Neural cell (in vitro differentiated cells): ENCODE measurements around the gene PLD5. TPM values are rescaled to one million over a fixed set of nuclear protein-coding genes. Genes with fewer than 3 reads are reported as not detected.
"Not testable (repeated sequence)": the region's sequence is repeated elsewhere in the genome, so short reads cannot be mapped to it uniquely, and the experiment has no call there.

Experiments
- H2AFZ ChIP-seq: fragments of 200-600, 300-800 bp; sonication (generic), shearing (Covaris generic); 2 replicates; pipeline ENCODE4 v1.6.0; 2014; ENCODE audit warnings: low read depth, mild to moderate bottlenecking, antibody characterized with exemption, low read length, moderate library complexity
- H3F3A ChIP-seq: fragments of 200-600 bp; shearing (Covaris generic); 2 replicates; pipeline ENCODE4 v1.6.1; 2016; ENCODE audit warnings: mild to moderate bottlenecking, moderate library complexity, mixed read lengths, antibody characterized with exemption, low read length; ENCODE audit not compliant: insufficient read depth, poor library complexity, severe bottlenecking
- H3K27ac ChIP-seq: fragments of 200-600, 300-800 bp; sonication (generic), shearing (Covaris generic); 2 replicates; pipeline ENCODE4 v1.5.1; 2014; ENCODE audit warnings: mild to moderate bottlenecking, low read length, moderate library complexity
- H3K27me3 ChIP-seq: fragments of 300-800, 200-600 bp; sonication (generic), shearing (Covaris generic); 2 replicates; pipeline ENCODE4 v1.6.0; 2014; ENCODE audit warnings: mild to moderate bottlenecking, low read depth, low read length, moderate library complexity; ENCODE audit not compliant: insufficient read depth
- H3K36me3 ChIP-seq: fragments of 300-800, 200-600 bp; sonication (generic), shearing (Covaris generic); 2 replicates; pipeline ENCODE4 v1.5.1; 2014; ENCODE audit warnings: mild to moderate bottlenecking, antibody characterized with exemption, low read length, moderate library complexity; ENCODE audit not compliant: insufficient read depth
- H3K4me2 ChIP-seq: fragments of 300-800, 200-600 bp; sonication (generic), shearing (Covaris generic); 2 replicates; pipeline ENCODE4 v1.6.0; 2014; ENCODE audit warnings: mild to moderate bottlenecking, low read length
- H3K4me3 ChIP-seq: fragments of 300-800, 200-600 bp; sonication (generic), shearing (Covaris generic); 2 replicates; pipeline ENCODE4 v1.5.1; 2014; ENCODE audit warnings: mild to moderate bottlenecking, low read length, moderate library complexity
- H3K79me2 ChIP-seq: fragments of 200-600 bp; shearing (Covaris generic); replicated peaks from 2 replicates; pipeline ENCODE4 v1.6.0; 2014; ENCODE audit warnings: mild to moderate bottlenecking, low read length, moderate library complexity; ENCODE audit not compliant: insufficient read depth
- H3K9ac ChIP-seq: fragments of 300-800, 200-600 bp; sonication (generic), shearing (Covaris generic); 2 replicates; pipeline ENCODE4 v1.6.1; 2016; ENCODE audit warnings: mild to moderate bottlenecking, low read length, mixed read lengths
- H3K9me2 ChIP-seq: fragments of 200-600 bp; shearing (Covaris generic); 2 replicates; pipeline ENCODE4 v1.6.1; 2016; ENCODE audit warnings: mild to moderate bottlenecking, low read length, mixed read lengths; ENCODE audit not compliant: insufficient read depth
- H3K9me3 ChIP-seq: fragments of 200-600, 300-800 bp; sonication (generic), shearing (Covaris generic); 2 replicates; pipeline ENCODE4 v1.6.1; 2016; ENCODE audit warnings: mild to moderate bottlenecking, mixed run types, low read length, moderate library complexity, mixed read lengths
- H4K20me1 ChIP-seq: fragments of 200-600 bp; shearing (Covaris generic); 2 replicates; pipeline ENCODE4 v1.6.1; 2016; ENCODE audit warnings: mild to moderate bottlenecking, mixed run types; ENCODE audit not compliant: insufficient read depth
- CTCF ChIP-seq: fragments of 450-650 bp; IDR thresholded peaks from 2 replicates; pipeline ENCODE4 v1.5.1; 2014; ENCODE audit warnings: antibody characterized with exemption, mild to moderate bottlenecking, moderate library complexity; ENCODE audit not compliant: poor library complexity, severe bottlenecking
- EZH2 ChIP-seq: fragments of 200-600, 300-800 bp; shearing (Covaris generic), sonication (generic); IDR thresholded peaks from 2 replicates; pipeline ENCODE4 v1.6.1; 2014; ENCODE audit warnings: antibody characterized with exemption, low read length, borderline replicate concordance, mild to moderate bottlenecking; ENCODE audit not compliant: insufficient read depth, poor library complexity, severe bottlenecking
- MXI1 ChIP-seq: fragments of 450-650 bp; conservative IDR thresholded peaks from 2 replicates; pipeline ENCODE4 v1.6.1; 2014; ENCODE audit warnings: antibody characterized with exemption, mild to moderate bottlenecking; ENCODE audit not compliant: poor library complexity, severe bottlenecking
- POLR2AphosphoS5 ChIP-seq: IDR thresholded peaks from 2 replicates; pipeline ENCODE4 v1.6.1; 2012
- RAD21 ChIP-seq: fragments of 450-650 bp; conservative IDR thresholded peaks from 2 replicates; pipeline ENCODE4 v1.6.1; 2014; ENCODE audit warnings: antibody characterized with exemption, mild to moderate bottlenecking, moderate library complexity
- REST ChIP-seq: IDR thresholded peaks from 2 replicates; pipeline ENCODE4 v1.6.1; 2012; ENCODE audit warnings: borderline replicate concordance
- SMC3 ChIP-seq: fragments of 450-650 bp; conservative IDR thresholded peaks from 2 replicates; pipeline ENCODE4 v1.6.1; 2014; ENCODE audit warnings: antibody characterized with exemption, mild to moderate bottlenecking, moderate library complexity; ENCODE audit not compliant: poor library complexity
- TAF1 ChIP-seq: IDR thresholded peaks from 2 replicates; pipeline ENCODE4 v1.6.1; 2012; ENCODE audit warnings: low read depth
- polyA plus RNA-seq: library from polyadenylated mRNA; depleted of rRNA; stranded (reverse); fragments of >200 nt; gene quantifications from 2 replicates; pipeline ENCODE4 v1.2.3, GENCODE V29; 2014

Gene PLD5
- polyA plus RNA-seq, 1 donor from 2014 or later = 0.64 TPM

DNA sequence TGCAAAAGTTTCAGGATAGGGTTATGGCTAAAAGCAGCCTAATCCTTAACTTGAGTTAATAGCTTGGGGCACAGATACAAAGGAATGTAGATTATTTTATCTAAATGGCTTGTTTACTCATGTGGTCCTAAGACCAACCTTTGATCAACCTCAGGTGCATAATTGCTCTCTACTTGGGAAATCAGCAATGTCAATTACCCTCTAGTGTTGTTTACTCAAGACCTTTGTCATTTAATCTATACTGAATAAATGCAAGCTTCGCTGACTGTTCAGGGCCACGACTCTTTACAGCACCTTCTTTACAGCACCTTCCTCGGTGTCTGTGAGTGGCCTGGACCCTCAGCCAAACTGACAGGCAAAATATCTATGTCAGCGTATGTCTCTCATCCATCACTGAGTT, 308.1 kb downstream of the PLD5 start:
- Histone ChIP-seq H3K9me3 (peaks cover 5% of the 10 kb centered on the region), H4K20me1 (no peaks in the 10 kb centered on the region), H3K4me2 (no peak overlapping the region), H3K9ac (no peak overlapping the region), H3K27ac (no peak overlapping the region), H2AFZ (no peak overlapping the region), H3F3A (no peaks in the 10 kb centered on the region), H3K9me2 (no peaks in the 10 kb centered on the region), H3K27me3 (no peaks in the 10 kb centered on the region), H3K4me3 (no peak overlapping the region), H3K79me2 (no peaks in the 10 kb centered on the region), H3K36me3 (no peaks in the 10 kb centered on the region)
- no peak for TF ChIP-seq CTCF
- TF ChIP-seq SMC3 = no peak
- TF ChIP-seq EZH2 = no peak
- TF ChIP-seq RAD21 = no peak
- TF ChIP-seq REST = no peak
- no peak for TF ChIP-seq POLR2AphosphoS5
- TF ChIP-seq MXI1 = no peak
- TF ChIP-seq TAF1 = no peak

DNA sequence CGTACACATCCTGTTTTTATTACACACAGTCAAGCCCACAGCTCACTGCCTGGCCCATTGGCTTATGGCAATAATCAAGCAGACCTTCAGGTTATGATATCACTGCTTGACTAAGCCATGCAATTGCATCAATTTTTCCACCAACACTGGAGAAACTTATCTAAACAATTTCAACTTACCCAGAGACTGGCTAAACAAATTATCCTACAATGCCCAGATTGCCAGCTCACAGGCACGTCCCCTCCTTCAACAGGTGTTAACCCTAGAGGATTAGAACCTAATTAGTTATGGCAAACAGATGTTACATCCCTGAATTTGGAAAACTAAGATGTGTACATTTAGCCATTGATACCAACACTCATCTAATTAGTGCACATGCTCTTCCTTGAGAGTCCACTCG, 310.0 kb downstream of the PLD5 start:
- H3K79me2 ChIP-seq, H3K4me2 ChIP-seq: not testable (repeated sequence)

DNA sequence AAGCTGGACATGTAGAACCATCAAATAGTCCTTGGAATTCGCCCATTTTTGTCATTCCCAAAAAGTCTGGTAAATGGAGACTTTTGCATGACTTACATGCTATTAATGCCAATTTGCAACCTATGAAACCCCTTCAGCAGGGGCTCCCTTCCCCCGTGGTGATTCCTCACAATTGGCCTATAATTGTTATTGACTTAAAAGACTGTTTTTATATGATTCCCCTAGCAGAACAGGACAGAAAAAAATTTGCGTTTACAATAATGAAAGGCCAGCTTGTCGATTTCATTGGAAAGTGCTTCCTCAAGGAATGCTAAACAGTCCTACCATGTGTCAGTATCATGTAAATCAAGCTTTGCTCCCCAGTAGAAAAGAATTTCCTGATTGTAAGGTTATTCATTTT, 311.5 kb downstream of the PLD5 start:
- not testable (repeated sequence) for H4K20me1 ChIP-seq, H2AFZ ChIP-seq, H3K79me2 ChIP-seq, H3K4me3 ChIP-seq, H3K36me3 ChIP-seq, H3K9me2 ChIP-seq, H3K9ac ChIP-seq, H3K4me2 ChIP-seq, H3F3A ChIP-seq, H3K27me3 ChIP-seq, H3K9me3 ChIP-seq, H3K27ac ChIP-seq

More for the DNA sequence above, 310.0 kb downstream of the PLD5 start:
- not testable (repeated sequence) for H3K27ac ChIP-seq, H3K9me3 ChIP-seq, H3F3A ChIP-seq, H3K4me3 ChIP-seq, H4K20me1 ChIP-seq, H3K9ac ChIP-seq, H2AFZ ChIP-seq, H3K27me3 ChIP-seq, H3K36me3 ChIP-seq, H3K9me2 ChIP-seq
